ENCODE measurements around the gene GGT1.

Gene GGT1

GRCh38 chr22:24554313-24555164, 48.5 kb upstream of the GGT1 start, which contains the start of gene GUCD1 (continued):
- TF ChIP-seq, protein P1, sequence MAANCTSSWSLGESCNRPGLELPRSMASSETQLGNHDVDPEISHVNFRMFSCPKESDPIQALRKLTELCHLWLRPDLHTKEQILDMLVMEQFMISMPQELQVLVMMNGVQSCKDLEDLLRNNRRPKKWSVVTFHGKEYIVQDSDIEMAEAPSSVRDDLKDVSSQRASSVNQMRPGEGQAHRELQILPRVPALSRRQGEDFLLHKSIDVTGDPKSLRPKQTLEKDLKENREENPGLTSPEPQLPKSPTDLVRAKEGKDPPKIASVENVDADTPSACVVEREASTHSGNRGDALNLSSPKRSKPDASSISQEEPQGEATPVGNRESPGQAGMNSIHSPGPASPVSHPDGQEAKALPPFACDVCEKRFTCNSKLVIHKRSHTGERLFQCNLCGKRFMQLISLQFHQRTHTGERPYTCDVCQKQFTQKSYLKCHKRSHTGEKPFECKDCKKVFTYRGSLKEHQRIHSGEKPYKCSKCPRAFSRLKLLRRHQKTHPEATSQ (tag by site-specific recombination; IDR thresholded peaks at IDR 0.05): no peak

GRCh38 chr22:24555165-24556039, 47.6 kb upstream of the GGT1 start, which contains the start of gene SNRPD3:
TSS of gene SNRPD3 (plus strand) at chr22:24555999. CDS start at chr22:24557675, 1,676 bp downstream.
- POLR2A ChIA-PET: interaction anchor here (0.5 to 4.0 kb wide), 40 partner anchors 8 to 1671 kb away, joined by 3 to 33 read pairs (median 4); partner anchors contain the start of genes CABIN1, LRRC75B, MIF and SGSM1
- peaks cover 24 to 58% of the 10 kb centered on the region in 2 experiments for H3K36me3 ChIP-seq (ENCODE audit: control insufficient read depth in 2 of 2, insufficient read depth in 1 of 2, low read length in 2 of 2)
- H3K27ac ChIP-seq (ENCODE audit: extremely low read depth, low read depth, low read length): peak within 1 kb of the TSS; percentile 96
- CTCF ChIA-PET: interaction anchor here (1.4 kb wide), 1 partner anchor 11 kb away, joined by 3 read pairs; no protein-coding TSS in a partner anchor
- H3K4me1 ChIP-seq (ENCODE audit: control insufficient read depth, insufficient read depth, low read length): peaks cover 8% of the 10 kb centered on the region
- H3K4me3 ChIP-seq (ENCODE audit: low read depth, low read length): peak within 1 kb of the TSS; percentile 93
- no peaks in the 10 kb centered on the region for H3K9me3 ChIP-seq (ENCODE audit: control insufficient read depth, insufficient read depth, low read depth, low read length)
- TF ChIP-seq SP7 (tag by site-specific recombination; IDR thresholded peaks at IDR 0.05) (peak; percentile 96), ZNF692 (tag by site-specific recombination; IDR thresholded peaks at IDR 0.05) (peak; percentile 91; the same call in 1 of the 2 replicates), ZBTB17 (tag by site-specific recombination; IDR thresholded peaks at IDR 0.05) (peak; percentile 95), GLI2 (tag by site-specific recombination; IDR thresholded peaks at IDR 0.05; ENCODE audit: borderline replicate concordance, low read depth) (no peak), WT1 (tag by site-specific recombination; IDR thresholded peaks at IDR 0.05) (peak; percentile 25), ZNF76 (tag by site-specific recombination; IDR thresholded peaks at IDR 0.05; ENCODE audit: borderline replicate concordance, low read depth) (peak; percentile 99), ZNF248 (tag by site-specific recombination; IDR thresholded peaks at IDR 0.05) (no peak), ZNF169 (tag by site-specific recombination; IDR thresholded peaks at IDR 0.05) (0 out of 2 replicates have a peak, but pooled peaks have one; percentile 27), ZNF155 (tag by site-specific recombination; IDR thresholded peaks at IDR 0.05) (no peak), SP2 (tag by site-specific recombination; IDR thresholded peaks at IDR 0.05) (peak; percentile 85), FEZF1 (tag by site-specific recombination; IDR thresholded peaks at IDR 0.05) (peak; percentile 77), ZNF341 (tag by site-specific recombination; IDR thresholded peaks at IDR 0.05; ENCODE audit: low read depth) (peak; percentile 17; the same call in 1 of the 2 replicates), ZNF324 (tag by site-specific recombination; IDR thresholded peaks at IDR 0.05) (peak; percentile 99), BCL6B (tag by site-specific recombination; IDR thresholded peaks at IDR 0.05) (peak; percentile 44; the same call in 1 of the 2 replicates), ZNF157 (tag by site-specific recombination; IDR thresholded peaks at IDR 0.05) (no peak), KLF17 (tag by site-specific recombination; IDR thresholded peaks at IDR 0.05) (peak; percentile 95), ZNF664 (tag by site-specific recombination; IDR thresholded peaks at IDR 0.05) (peak; percentile 11; the same call in 1 of the 2 replicates), ZSCAN4 (tag by site-specific recombination; IDR thresholded peaks at IDR 0.05) (peak; percentile 35; the same call in 1 of the 2 replicates), ZNF133 (tag by site-specific recombination; IDR thresholded peaks at IDR 0.05) (no peak), MZF1 (tag by site-specific recombination; IDR thresholded peaks at IDR 0.05; ENCODE audit: borderline replicate concordance) (no peak), ZNF658 (tag by site-specific recombination; IDR thresholded peaks at IDR 0.05) (no peak), ZNF777 (tag by site-specific recombination; IDR thresholded peaks at IDR 0.05; ENCODE audit: borderline replicate concordance) (peak; percentile 92), ZNF239 (tag by site-specific recombination; IDR thresholded peaks at IDR 0.05) (0 out of 2 replicates have a peak, but pooled peaks have one; percentile 10), YY2 (tag by site-specific recombination; IDR thresholded peaks at IDR 0.05) (peak; percentile 93)
- TF ChIP-seq, protein P2, sequence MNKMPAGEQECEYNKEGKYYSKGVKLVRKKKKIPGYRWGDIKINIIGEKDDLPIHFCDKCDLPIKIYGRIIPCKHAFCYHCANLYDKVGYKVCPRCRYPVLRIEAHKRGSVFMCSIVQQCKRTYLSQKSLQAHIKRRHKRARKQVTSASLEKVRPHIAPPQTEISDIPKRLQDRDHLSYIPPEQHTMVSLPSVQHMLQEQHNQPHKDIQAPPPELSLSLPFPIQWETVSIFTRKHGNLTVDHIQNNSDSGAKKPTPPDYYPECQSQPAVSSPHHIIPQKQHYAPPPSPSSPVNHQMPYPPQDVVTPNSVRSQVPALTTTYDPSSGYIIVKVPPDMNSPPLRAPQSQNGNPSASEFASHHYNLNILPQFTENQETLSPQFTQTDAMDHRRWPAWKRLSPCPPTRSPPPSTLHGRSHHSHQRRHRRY (tag by site-specific recombination; IDR thresholded peaks at IDR 0.05): peak; percentile 93
